Keratinocyte (primary cell): Measurements from ENCODE around the gene NT5C1A. TPM values are rescaled to one million over a fixed set of nuclear protein-coding genes. Genes with fewer than 3 reads are reported as not detected.

Experiments used
- DNase-seq: peaks from one replicate; pipeline ENCODE4 v3.0.0-alpha.2; 2011; ENCODE audit warnings: low read depth, missing footprints, low spot score
- FAIRE-seq: peaks from 2 replicates; lab custom pipeline; 2011; peaks lifted over from hg19 to GRCh38; lab: Jason Lieb, UNC
- H2AFZ ChIP-seq: 2 replicates; pipeline ENCODE4 v1.6.0; 2012; ENCODE audit warnings: low read length, control low read depth, inconsistent platforms; ENCODE audit not compliant: control insufficient read depth
- H3K27ac ChIP-seq: 2 replicates; pipeline ENCODE4 v1.5.1; 2011; ENCODE audit warnings: low read length; ENCODE audit not compliant: control insufficient read depth, insufficient read depth
- H3K27me3 ChIP-seq: 3 replicates; pipeline ENCODE4 v1.6.0; 2011; ENCODE audit warnings: low read length; ENCODE audit not compliant: control insufficient read depth, insufficient read depth; ENCODE audit errors: extremely low read depth
- H3K36me3 ChIP-seq, 2 experiments: 2 replicates in 1 of 2; 3 replicates in 1 of 2; pipeline ENCODE4 v1.5.1; 2011; ENCODE audit warnings: low read length in 2 of 2, mild to moderate bottlenecking in 1 of 2; ENCODE audit not compliant: control insufficient read depth in 2 of 2, insufficient read depth in 2 of 2; ENCODE audit errors: extremely low read depth in 1 of 2
- H3K4me1 ChIP-seq: 3 replicates; pipeline ENCODE4 v1.5.1; 2011; ENCODE audit warnings: low read length; ENCODE audit not compliant: control insufficient read depth, insufficient read depth; ENCODE audit errors: extremely low read depth
- H3K4me2 ChIP-seq: 3 replicates; pipeline ENCODE4 v1.6.0; 2011; ENCODE audit warnings: low read depth, low read length; ENCODE audit not compliant: control insufficient read depth, insufficient read depth; ENCODE audit errors: extremely low read depth
- H3K4me3 ChIP-seq, 3 experiments: fragments of 200-600 bp in 1 of 3; sonication (generic) in 1 of 3; 2 replicates in 2 of 3; 3 replicates in 1 of 3; pipeline ENCODE4 v1.5.1; 2011 to 2016; ENCODE audit warnings: low read length in 3 of 3, mild to moderate bottlenecking in 3 of 3, control low read depth in 2 of 3, inconsistent platforms in 1 of 3, low read depth in 1 of 3, mixed read lengths in 1 of 3, mixed run types in 1 of 3, moderate library complexity in 1 of 3; ENCODE audit not compliant: control insufficient read depth in 2 of 3, insufficient read depth in 2 of 3; ENCODE audit errors: extremely low read depth in 1 of 3
- H3K79me2 ChIP-seq: 2 replicates; pipeline ENCODE4 v1.6.0; 2012; ENCODE audit warnings: low read length; ENCODE audit not compliant: control insufficient read depth, insufficient read depth
- H3K9ac ChIP-seq: 3 replicates; pipeline ENCODE4 v1.6.0; 2011; ENCODE audit warnings: low read length; ENCODE audit not compliant: control insufficient read depth, insufficient read depth; ENCODE audit errors: extremely low read depth
- H3K9me1 ChIP-seq: 3 replicates; pipeline ENCODE4 v1.6.0; 2011; ENCODE audit warnings: low read length; ENCODE audit not compliant: control insufficient read depth, insufficient read depth; ENCODE audit errors: extremely low read depth
- H3K9me3 ChIP-seq: 2 replicates; pipeline ENCODE4 v1.5.1; 2012; ENCODE audit warnings: low read depth, low read length; ENCODE audit not compliant: control insufficient read depth
- H4K20me1 ChIP-seq: 3 replicates; pipeline ENCODE4 v1.6.0; 2011; ENCODE audit warnings: low read length; ENCODE audit not compliant: control insufficient read depth, insufficient read depth; ENCODE audit errors: extremely low read depth
- EZH2 ChIP-seq: IDR thresholded peaks from one replicate; pipeline ENCODE4 v1.6.1; 2012; ENCODE audit warnings: inconsistent platforms, mild to moderate bottlenecking, low read length, moderate library complexity
- dilution Hi-C: fragments of 300-500 bp; cut with MboI; formaldehyde crosslinking; loops from one replicate; pipeline ENCODE4 v1.7.0; 2020; ENCODE audit warnings: low sequenced_read_pairs; ENCODE audit not compliant: extremely low pct_ligation_motif_present
- polyA plus RNA-seq, 5 experiments: library from polyadenylated mRNA; depleted of rRNA in 3 of 5; stranded (reverse) in 3 of 5; stranded (forward) in 1 of 5; unstranded in 1 of 5; fragments of >200 nt; gene quantifications; 1 replicate in 1 of 5; 2 replicates in 3 of 5; 3 replicates in 1 of 5; pipeline versions ENCODE4 v1.2.1 to v1.2.3, GENCODE V29; 2011 to 2012; ENCODE audit warnings: missing spikeins in 2 of 5, low read depth in 1 of 5, low replicate concordance in 1 of 5
- TF ChIP-seq, protein P1 (sequence below), 3 experiments: IDR thresholded peaks in 1 of 3; conservative IDR thresholded peaks in 1 of 3; optimal IDR thresholded peaks in 1 of 3; 2 replicates in 2 of 3; 3 replicates in 1 of 3; pipeline versions ENCODE3 to v1.5.1; 2011; ENCODE audit warnings: low read length in 3 of 3, mild to moderate bottlenecking in 3 of 3, moderate library complexity in 2 of 3, control low read depth in 1 of 3, inconsistent platforms in 1 of 3; ENCODE audit not compliant: insufficient read depth in 2 of 3; ENCODE audit errors: extremely low read depth in 1 of 3

The NT5C1A gene
- polyA plus RNA-seq, 1 donor (not counting 4 experiments of a cell fraction or from before 2014, with no cell fraction given), result not detected

DNA sequence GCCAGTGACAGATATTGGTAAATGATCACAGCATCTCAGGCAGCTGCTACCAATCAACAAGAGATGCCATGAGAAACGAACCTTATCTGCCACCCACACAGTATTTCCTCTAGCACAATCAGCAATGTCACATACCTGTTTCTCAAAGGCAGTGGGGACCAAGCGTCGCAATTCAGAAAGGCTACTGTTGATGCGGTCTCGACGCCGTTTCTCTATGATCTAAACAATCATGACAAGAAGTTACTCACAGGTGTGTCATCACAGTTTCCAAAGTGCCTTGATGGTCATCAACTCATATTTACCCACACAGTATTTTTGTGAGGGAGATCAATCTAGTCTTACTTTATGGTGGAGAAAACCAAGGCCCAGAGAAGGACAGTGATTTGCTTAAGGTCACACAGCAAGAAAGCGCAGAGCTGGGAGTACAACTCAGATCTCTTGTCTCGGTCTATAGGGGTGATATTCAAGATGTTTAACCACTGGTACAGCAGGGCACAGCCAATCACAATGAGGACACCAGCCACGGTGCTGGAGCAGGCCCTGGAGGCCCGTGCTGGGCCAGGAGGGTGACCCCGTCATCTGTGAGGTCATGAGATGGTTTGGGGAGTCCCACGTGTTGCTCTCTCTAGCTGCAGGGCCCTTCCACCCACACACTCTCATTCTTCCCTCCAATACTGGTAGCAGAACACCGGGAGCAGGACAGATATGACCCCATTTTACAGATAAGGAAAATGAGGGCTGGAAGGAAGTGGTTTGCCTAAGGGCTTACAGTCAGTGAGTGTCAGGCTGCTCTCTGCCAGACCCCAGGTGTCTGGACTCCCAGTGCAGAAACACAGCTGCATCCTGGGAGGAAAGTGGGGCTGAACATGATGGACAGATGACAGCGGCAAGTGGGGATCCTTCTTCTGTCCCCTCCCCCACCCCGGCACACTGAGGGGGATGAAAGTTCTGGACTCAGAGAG is 40.3 kb downstream of the NT5C1A start:
- no peak for TF ChIP-seq EZH2
- Histone ChIP-seq H3K27me3 (peaks cover 55% of the 10 kb centered on the region), H3K36me3 (no peaks in the 10 kb centered on the region), H3K27ac (no peak overlapping the region), H3K9me3 (no peaks in the 10 kb centered on the region), H3K79me2 (no peaks in the 10 kb centered on the region), H3K4me1 (no peaks in the 10 kb centered on the region), H3K9ac (no peak overlapping the region), H3K9me1 (no peaks in the 10 kb centered on the region), H3K4me2 (no peak overlapping the region), H2AFZ (no peak overlapping the region), H3K4me3 (no peak overlapping the region), H4K20me1 (no peaks in the 10 kb centered on the region)
- no peak for DNase-seq
- dilution Hi-C loops, result no loop called here
- FAIRE-seq, result no peak

DNA sequence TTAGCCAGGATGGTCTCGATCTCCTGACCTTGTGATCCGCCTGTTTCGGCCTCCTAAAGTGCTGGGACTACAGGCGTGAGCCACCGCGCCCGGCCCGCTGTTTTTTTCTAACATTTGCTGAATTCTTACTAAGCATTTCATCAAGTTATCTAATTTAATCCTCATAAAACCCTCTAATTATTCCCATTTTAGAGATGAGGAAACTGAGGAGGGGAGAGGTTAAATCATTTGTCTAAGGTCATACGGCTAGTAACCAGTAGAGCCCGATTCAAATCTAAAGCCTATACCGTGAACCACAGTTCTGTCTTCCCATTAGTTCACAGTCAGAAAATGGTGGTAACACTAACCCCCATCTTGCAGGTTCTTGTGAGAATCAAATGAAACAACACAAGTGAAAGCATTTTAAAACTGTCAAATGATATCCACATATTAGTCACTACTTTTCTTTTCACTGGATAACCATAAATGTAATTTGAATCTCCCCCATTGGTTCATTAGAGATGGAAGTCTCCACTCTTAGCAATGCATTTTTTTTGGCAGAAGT is 43.0 kb downstream of the NT5C1A start:
- Histone ChIP-seq H3K4me3 (no peak overlapping the region), H3K4me1 (no peaks in the 10 kb centered on the region)
- dilution Hi-C loops, result no loop called here

More for the DNA sequence above, 43.0 kb downstream of the NT5C1A start:
- Histone ChIP-seq H3K27me3 (peaks cover 63% of the 10 kb centered on the region), H2AFZ (no peak overlapping the region), H3K4me2 (no peak overlapping the region), H3K36me3 (no peaks in the 10 kb centered on the region), H3K79me2 (no peaks in the 10 kb centered on the region), H3K9me3 (no peaks in the 10 kb centered on the region), H3K9ac (no peak overlapping the region), H4K20me1 (no peaks in the 10 kb centered on the region), H3K27ac (no peak overlapping the region), H3K9me1 (no peaks in the 10 kb centered on the region)
- TF ChIP-seq EZH2, result no peak
- TF ChIP-seq, protein P1, sequence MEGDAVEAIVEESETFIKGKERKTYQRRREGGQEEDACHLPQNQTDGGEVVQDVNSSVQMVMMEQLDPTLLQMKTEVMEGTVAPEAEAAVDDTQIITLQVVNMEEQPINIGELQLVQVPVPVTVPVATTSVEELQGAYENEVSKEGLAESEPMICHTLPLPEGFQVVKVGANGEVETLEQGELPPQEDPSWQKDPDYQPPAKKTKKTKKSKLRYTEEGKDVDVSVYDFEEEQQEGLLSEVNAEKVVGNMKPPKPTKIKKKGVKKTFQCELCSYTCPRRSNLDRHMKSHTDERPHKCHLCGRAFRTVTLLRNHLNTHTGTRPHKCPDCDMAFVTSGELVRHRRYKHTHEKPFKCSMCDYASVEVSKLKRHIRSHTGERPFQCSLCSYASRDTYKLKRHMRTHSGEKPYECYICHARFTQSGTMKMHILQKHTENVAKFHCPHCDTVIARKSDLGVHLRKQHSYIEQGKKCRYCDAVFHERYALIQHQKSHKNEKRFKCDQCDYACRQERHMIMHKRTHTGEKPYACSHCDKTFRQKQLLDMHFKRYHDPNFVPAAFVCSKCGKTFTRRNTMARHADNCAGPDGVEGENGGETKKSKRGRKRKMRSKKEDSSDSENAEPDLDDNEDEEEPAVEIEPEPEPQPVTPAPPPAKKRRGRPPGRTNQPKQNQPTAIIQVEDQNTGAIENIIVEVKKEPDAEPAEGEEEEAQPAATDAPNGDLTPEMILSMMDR (optimal IDR thresholded peaks at IDR 0.05 in 1 of 3, IDR thresholded peaks at IDR 0.05 in 1 of 3, conservative IDR thresholded peaks at IDR 0.05 in 1 of 3; ENCODE audit: extremely low read depth in 1 of 3, insufficient read depth in 2 of 3, low read length in 3 of 3), result no peak
- FAIRE-seq (no peak), DNase-seq (no peak)
